Measurements from ENCODE around the gene TRIM67. TPM values are rescaled to one million over a fixed set of nuclear protein-coding genes. Genes with fewer than 3 reads are reported as not detected.

TRIM67 gene
- total and polyA plus RNA-seq, 7 donors, result under 0.01 to 0.36 (median 0.04) TPM; not detected in 1

DNA sequence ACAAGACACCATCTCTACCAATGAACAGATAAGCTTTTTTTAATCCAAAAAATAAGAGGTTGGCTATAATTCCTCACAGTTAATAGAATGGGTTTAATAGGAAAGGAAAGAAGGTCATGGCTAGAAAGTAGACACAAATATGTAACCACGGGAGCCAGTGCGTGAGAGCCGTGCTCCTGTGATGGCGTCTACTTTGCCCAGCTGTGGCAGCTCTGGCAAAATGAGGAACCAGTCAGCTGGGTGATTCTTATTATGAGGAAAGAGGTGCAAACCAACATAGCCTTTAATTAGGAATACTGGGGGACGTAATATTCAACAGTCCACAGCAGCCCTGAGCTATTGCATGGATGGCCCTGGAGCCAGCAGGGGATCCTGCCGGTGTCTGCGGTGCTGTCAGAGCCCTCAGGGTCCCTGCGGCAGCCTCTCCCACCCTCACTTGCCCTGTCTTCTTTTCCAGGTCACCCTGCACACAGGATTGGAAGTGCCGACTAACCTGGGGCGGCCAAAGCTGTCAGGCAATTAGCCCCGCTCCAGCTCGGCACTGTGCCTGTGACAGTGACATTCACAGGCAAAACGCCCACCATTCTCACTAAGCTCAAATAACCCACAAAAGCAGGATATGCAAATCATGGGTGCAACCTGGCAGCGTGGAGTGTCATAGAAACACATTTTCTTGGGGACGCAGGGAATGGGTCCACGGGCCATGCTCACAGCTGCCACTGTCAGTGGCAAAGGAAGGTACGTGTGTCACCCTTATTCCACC lies 53.2 kb downstream of the TRIM67 start:
- H3K27ac ChIP-seq, result no peak overlapping the region
- no peak for DNase-seq
- no peaks in the 10 kb centered on the region for H3K9me3 ChIP-seq
- intact Hi-C loops (cut with DNase I), result loop anchor here (10.0 kb wide), 1 partner anchor 300 kb away; no protein-coding TSS in a partner anchor
- no peak overlapping the region for H3K4me3 ChIP-seq
- 67 to 88% methylated on average over 17 of the region's 17 CpGs for WGBS, 2 donors
- H3K4me1 ChIP-seq, result peaks cover 0 to 4% (median 2%) of the 10 kb centered on the region in 4 donors
- H3K36me3 ChIP-seq, result no peaks in the 10 kb centered on the region
- peaks cover 0 to 16% (median 0%) of the 10 kb centered on the region in 3 donors for H3K27me3 ChIP-seq
- TF ChIP-seq POLR2A (IDR thresholded peaks at IDR 0.05) (no peak), EP300 (IDR thresholded peaks at IDR 0.05) (no peak), POLR2AphosphoS5 (IDR thresholded peaks at IDR 0.05) (no peak)
- TF ChIP-seq, protein P1, sequence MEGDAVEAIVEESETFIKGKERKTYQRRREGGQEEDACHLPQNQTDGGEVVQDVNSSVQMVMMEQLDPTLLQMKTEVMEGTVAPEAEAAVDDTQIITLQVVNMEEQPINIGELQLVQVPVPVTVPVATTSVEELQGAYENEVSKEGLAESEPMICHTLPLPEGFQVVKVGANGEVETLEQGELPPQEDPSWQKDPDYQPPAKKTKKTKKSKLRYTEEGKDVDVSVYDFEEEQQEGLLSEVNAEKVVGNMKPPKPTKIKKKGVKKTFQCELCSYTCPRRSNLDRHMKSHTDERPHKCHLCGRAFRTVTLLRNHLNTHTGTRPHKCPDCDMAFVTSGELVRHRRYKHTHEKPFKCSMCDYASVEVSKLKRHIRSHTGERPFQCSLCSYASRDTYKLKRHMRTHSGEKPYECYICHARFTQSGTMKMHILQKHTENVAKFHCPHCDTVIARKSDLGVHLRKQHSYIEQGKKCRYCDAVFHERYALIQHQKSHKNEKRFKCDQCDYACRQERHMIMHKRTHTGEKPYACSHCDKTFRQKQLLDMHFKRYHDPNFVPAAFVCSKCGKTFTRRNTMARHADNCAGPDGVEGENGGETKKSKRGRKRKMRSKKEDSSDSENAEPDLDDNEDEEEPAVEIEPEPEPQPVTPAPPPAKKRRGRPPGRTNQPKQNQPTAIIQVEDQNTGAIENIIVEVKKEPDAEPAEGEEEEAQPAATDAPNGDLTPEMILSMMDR (IDR thresholded peaks at IDR 0.05), result no peak

DNA sequence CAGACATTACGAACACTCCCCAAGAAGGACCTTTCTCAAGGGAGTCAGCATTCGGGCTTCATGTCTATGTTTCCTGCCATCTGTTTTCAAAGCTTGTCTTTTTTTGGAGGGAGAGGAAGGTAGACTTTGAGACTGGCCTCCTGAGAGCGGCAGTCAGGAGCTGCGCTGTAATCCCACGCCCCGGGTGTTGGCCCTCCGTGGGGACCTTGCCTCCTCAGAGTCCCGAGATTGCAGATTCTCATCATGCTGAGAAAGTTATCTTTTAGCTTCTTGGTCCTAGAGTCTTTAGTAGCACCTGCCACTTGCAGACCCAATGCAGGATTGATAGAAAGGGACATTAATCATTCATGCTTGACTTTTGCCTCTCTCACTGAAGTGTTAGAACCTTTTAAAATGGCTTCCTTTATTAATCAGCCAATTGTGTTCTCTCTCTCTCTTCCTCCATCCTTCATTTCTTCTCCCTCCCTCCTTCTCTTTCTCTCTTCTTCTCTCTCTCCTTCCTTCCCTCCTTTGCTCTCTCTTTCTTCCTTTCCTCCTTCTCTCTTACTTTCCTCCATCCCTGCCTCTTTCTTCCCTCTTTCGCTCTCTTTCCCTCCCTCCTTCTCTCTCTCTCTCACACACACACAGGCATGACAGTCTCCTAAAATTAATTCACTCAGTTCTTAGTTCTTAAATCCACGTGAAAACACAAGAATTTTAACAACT lies 54.0 kb downstream of the TRIM67 start:
- DNase-seq, result no peak
- intact Hi-C loops (cut with DNase I), result loop anchor here (10.0 kb wide), 1 partner anchor 301 kb away; no protein-coding TSS in a partner anchor
- Histone ChIP-seq H3K27ac (no peak overlapping the region), H3K9me3 (no peaks in the 10 kb centered on the region), H3K4me1 (peaks cover 0 to 4% (median 2%) of the 10 kb centered on the region in 4 donors), H3K36me3 (no peaks in the 10 kb centered on the region), H3K4me3 (no peak overlapping the region), H3K27me3 (peaks cover 0 to 16% (median 0%) of the 10 kb centered on the region in 3 donors)
- TF ChIP-seq, protein P1 (IDR thresholded peaks at IDR 0.05), result no peak
- no peak for TF ChIP-seq EP300 (IDR thresholded peaks at IDR 0.05)
- no peak for TF ChIP-seq POLR2A (IDR thresholded peaks at IDR 0.05)
- TF ChIP-seq POLR2AphosphoS5 (IDR thresholded peaks at IDR 0.05), result no peak
- WGBS, 2 donors, result 66 to 68% methylated on average over 10 of the region's 10 CpGs

GRCh38 chr1:231216498-231216897 lies 54.6 kb downstream of the TRIM67 start:
- Histone ChIP-seq H3K4me3 (no peak overlapping the region), H3K27me3 (peaks cover 0 to 15% (median 0%) of the 10 kb centered on the region in 3 donors), H3K9me3 (no peaks in the 10 kb centered on the region), H3K36me3 (no peaks in the 10 kb centered on the region), H3K27ac (no peak overlapping the region), H3K4me1 (peaks cover 0 to 3% (median 1%) of the 10 kb centered on the region in 4 donors)
- no peak for DNase-seq
- no peak for TF ChIP-seq POLR2AphosphoS5 (IDR thresholded peaks at IDR 0.05)
- TF ChIP-seq EP300 (IDR thresholded peaks at IDR 0.05), result no peak
- no peak for TF ChIP-seq POLR2A (IDR thresholded peaks at IDR 0.05)
- TF ChIP-seq, protein P1 (IDR thresholded peaks at IDR 0.05), result no peak
- WGBS, 2 donors, result 10 to 55% methylated on average over 4 of the region's 4 CpGs
- intact Hi-C loops (cut with DNase I), result loop anchor here (10.0 kb wide), 1 partner anchor 302 kb away; no protein-coding TSS in a partner anchor

DNA sequence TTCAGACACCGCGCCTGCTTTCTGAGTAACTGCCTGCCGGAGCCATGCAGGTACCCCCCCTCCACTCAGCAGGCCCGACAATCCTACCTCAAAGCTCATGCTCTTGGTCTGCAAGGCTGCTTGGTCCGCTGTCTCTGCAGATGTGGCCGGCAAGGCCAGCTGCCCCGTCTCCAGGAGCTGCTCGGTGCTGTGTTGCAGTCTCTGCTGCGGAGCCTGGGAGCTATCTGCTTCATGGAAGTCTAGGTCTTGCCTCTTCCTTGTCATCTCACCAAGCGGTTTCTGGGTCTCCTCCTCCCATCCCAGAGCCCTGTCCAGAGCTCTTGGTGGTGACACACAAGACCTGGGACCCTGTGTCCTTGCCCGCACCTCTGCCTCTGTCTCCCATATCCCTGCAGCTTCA lies 55.2 kb downstream of the TRIM67 start:
- Histone ChIP-seq H3K27ac (no peak overlapping the region), H3K4me1 (no peaks in the 10 kb centered on the region), H3K4me3 (no peak overlapping the region), H3K9me3 (no peaks in the 10 kb centered on the region), H3K36me3 (no peaks in the 10 kb centered on the region), H3K27me3 (peaks cover 0 to 10% (median 0%) of the 10 kb centered on the region in 3 donors)
- intact Hi-C loops (cut with DNase I), result loop anchor here (10.0 kb wide), 1 partner anchor 302 kb away; no protein-coding TSS in a partner anchor
- WGBS, 2 donors, result 89 to 91% methylated on average over 11 of the region's 11 CpGs
- TF ChIP-seq, protein P1 (IDR thresholded peaks at IDR 0.05), result no peak
- TF ChIP-seq POLR2AphosphoS5 (IDR thresholded peaks at IDR 0.05) (no peak), POLR2A (IDR thresholded peaks at IDR 0.05) (no peak), EP300 (IDR thresholded peaks at IDR 0.05) (no peak)
- DNase-seq, result no peak
